IMR-90 (cell line): ENCODE measurements around the gene MTA1. TPM values are rescaled to one million over a fixed set of nuclear protein-coding genes. Genes with fewer than 3 reads are reported as not detected.

Experiments
- ATAC-seq: fragments of 200-7000 bp; cut with Tn5 transposase; 2 replicates; pipeline ENCODE4 v1.9.1; 2020; ENCODE audit warnings: low read depth, mild to moderate bottlenecking, moderate library complexity
- BruUV-seq: library from RNA; stranded (reverse); fragments of 400-500 nt; replicated peaks from 2 replicates; lab custom pipeline; 2021; lab: Mats Ljungman, UMichigan
- CTCF ChIA-PET: fragments of 300-600 bp; formaldehyde crosslinking; extraction: SDS; loops from one replicate; lab custom pipeline; 2021; ENCODE audit warnings: antibody characterized with exemption; lab: Yijun Ruan, JAX
- POLR2A ChIA-PET: fragments of 300-600 bp; sonication (Branson Sonifier 250); formaldehyde crosslinking; loops from one replicate; lab custom pipeline; 2022; ENCODE audit warnings: antibody characterized with exemption; ENCODE audit not compliant: unreplicated experiment; lab: Charles Lee
- DNase-seq: peaks from one replicate; pipeline ENCODE4 v3.0.0; 2013
- H2AFZ ChIP-seq: replicated peaks from 2 replicates; pipeline ENCODE3; 2013; ENCODE audit warnings: low read length, mild to moderate bottlenecking; ENCODE audit not compliant: poor library complexity
- H2AK5ac ChIP-seq: 2 replicates; pipeline ENCODE4 v1.6.1; 2013; ENCODE audit warnings: low read depth, low read length, inconsistent platforms
- H2AK9ac ChIP-seq: replicated peaks from 2 replicates; pipeline ENCODE3; 2013; ENCODE audit warnings: mild to moderate bottlenecking, low read depth, low read length, moderate library complexity; ENCODE audit not compliant: poor library complexity
- H2BK120ac ChIP-seq: 2 replicates; pipeline ENCODE4 v1.6.1; 2013; ENCODE audit warnings: low read depth, low read length, inconsistent platforms
- H2BK15ac ChIP-seq: 3 replicates; pipeline ENCODE4 v1.6.1; 2013; ENCODE audit warnings: low read depth, low read length, inconsistent platforms
- H2BK20ac ChIP-seq: 2 replicates; pipeline ENCODE4 v1.6.1; 2013; ENCODE audit warnings: low read depth, mild to moderate bottlenecking, inconsistent platforms, low read length, moderate library complexity
- H2BK5ac ChIP-seq: 2 replicates; pipeline ENCODE4 v1.6.1; 2013; ENCODE audit warnings: mild to moderate bottlenecking, low read depth, low read length, inconsistent platforms; ENCODE audit not compliant: poor library complexity, severe bottlenecking
- H3K14ac ChIP-seq: replicated peaks from 2 replicates; pipeline ENCODE4 v1.6.1; 2013; ENCODE audit warnings: low read depth, low read length, inconsistent platforms
- H3K18ac ChIP-seq: 2 replicates; pipeline ENCODE4 v1.6.1; 2013; ENCODE audit warnings: low read depth, low read length, control low read depth
- H3K23ac ChIP-seq: 2 replicates; pipeline ENCODE4 v1.6.1; 2013; ENCODE audit warnings: low read depth, low read length, inconsistent platforms
- H3K27ac ChIP-seq: 2 replicates; pipeline ENCODE4 v1.5.1; 2013; ENCODE audit warnings: mild to moderate bottlenecking, control low read depth, low read length; ENCODE audit not compliant: insufficient read depth
- H3K27me3 ChIP-seq: 2 replicates; pipeline ENCODE4 v1.6.1; 2013; ENCODE audit warnings: low read length; ENCODE audit not compliant: control insufficient read depth, insufficient read depth
- H3K36me3 ChIP-seq: 2 replicates; pipeline ENCODE4 v1.6.1; 2013; ENCODE audit warnings: low read length, mixed read lengths; ENCODE audit not compliant: control insufficient read depth, insufficient read depth
- H3K4ac ChIP-seq: 2 replicates; pipeline ENCODE4 v1.6.1; 2013; ENCODE audit warnings: low read depth, low read length, inconsistent platforms
- H3K4me1 ChIP-seq: 2 replicates; pipeline ENCODE4 v1.6.1; 2013; ENCODE audit warnings: low read length, mixed read lengths; ENCODE audit not compliant: control insufficient read depth, insufficient read depth
- H3K4me2 ChIP-seq: 2 replicates; pipeline ENCODE4 v1.6.1; 2013; ENCODE audit warnings: low read depth, mild to moderate bottlenecking, control low read depth, low read length, moderate library complexity
- H3K4me3 ChIP-seq: 2 replicates; pipeline ENCODE4 v1.5.1; 2013; ENCODE audit warnings: low read depth, mild to moderate bottlenecking, control low read depth, low read length, moderate library complexity; ENCODE audit not compliant: insufficient read depth
- H3K56ac ChIP-seq: 2 replicates; pipeline ENCODE4 v1.6.1; 2013; ENCODE audit warnings: low read length, inconsistent platforms; ENCODE audit not compliant: insufficient read depth; ENCODE audit errors: extremely low read depth
- H3K79me1 ChIP-seq, 2 experiments: 2 replicates each; pipeline ENCODE4 v1.6.1; 2013; ENCODE audit warnings: low read length in 2 of 2, inconsistent platforms in 1 of 2, low read depth in 1 of 2
- H3K9ac ChIP-seq: 2 replicates; pipeline ENCODE4 v1.6.1; 2013; ENCODE audit warnings: low read depth, low read length, control low read depth
- H3K9me1 ChIP-seq: 2 replicates; pipeline ENCODE4 v1.6.1; 2013; ENCODE audit warnings: low read length, inconsistent platforms; ENCODE audit not compliant: insufficient read depth
- H3K9me3 ChIP-seq: 2 replicates; pipeline ENCODE4 v1.6.1; 2013; ENCODE audit warnings: low read length; ENCODE audit not compliant: control insufficient read depth, insufficient read depth
- H4K20me1 ChIP-seq: 2 replicates; pipeline ENCODE4 v1.6.1; 2013; ENCODE audit warnings: low read length, inconsistent platforms; ENCODE audit not compliant: insufficient read depth
- H4K5ac ChIP-seq: 2 replicates; pipeline ENCODE4 v1.6.1; 2013; ENCODE audit warnings: mild to moderate bottlenecking, low read depth, low read length, control low read depth
- H4K8ac ChIP-seq, 2 experiments: 2 replicates each; pipeline ENCODE4 v1.6.1; 2013; ENCODE audit warnings: low read depth in 2 of 2, low read length in 2 of 2, control low read depth in 1 of 2, inconsistent platforms in 1 of 2
- H4K91ac ChIP-seq: 2 replicates; pipeline ENCODE4 v1.6.1; 2013; ENCODE audit warnings: low read depth, low read length, inconsistent platforms; ENCODE audit not compliant: insufficient read depth
- CHD1 ChIP-seq: IDR thresholded peaks from 2 replicates; pipeline ENCODE4 v1.6.1; 2012; ENCODE audit warnings: low read depth, low read length, improper control_type of control experiment
- MAFK ChIP-seq: IDR thresholded peaks from 2 replicates; pipeline ENCODE4 v1.6.1; 2012; ENCODE audit warnings: low read depth, low read length, improper control_type of control experiment
- SMC3 ChIP-seq: fragments of 150-350 bp; IDR thresholded peaks from 2 replicates; pipeline ENCODE4 v1.6.1; 2016; ENCODE audit warnings: low read depth, mild to moderate bottlenecking, antibody characterized with exemption, low read length, moderate library complexity
- USF2 ChIP-seq: fragments of 150-350 bp; IDR thresholded peaks from 2 replicates; pipeline ENCODE4 v1.6.1; 2017; ENCODE audit warnings: mild to moderate bottlenecking, antibody characterized with exemption, low read length, low read depth
- WGBS, 2 experiments: methylation state at CpG; one replicate each; pipeline versions ENCODE4 v1.1.5 to v1.1.7; 2013; ENCODE audit warnings: missing lambda C conversion rate in 2 of 2; ENCODE audit not compliant: insufficient read length in 1 of 2; ENCODE audit errors: extremely low coverage in 2 of 2; 5-methylcytosine and 5-hydroxymethylcytosine counted together
- dilution Hi-C: fragments of 300-500 bp; cut with HindIII; formaldehyde crosslinking; loops from one replicate; pipeline ENCODE4 v1.14.3; 2018; ENCODE audit warnings: low sequenced_read_pairs; ENCODE audit not compliant: unreplicated experiment
- in situ Hi-C: fragments of 300-500 bp; cut with MboI; formaldehyde crosslinking; loops from 3 replicates; pipeline ENCODE4 v1.14.3; 2019; ENCODE audit warnings: low sequenced_read_pairs, inconsistent platforms, mixed read lengths
- intact Hi-C: fragments of 100-400 bp; cut with micrococcal nuclease; formaldehyde crosslinking; loops from 2 replicates; pipeline ENCODE4 v1.10.0; 2022
- polyA plus RNA-seq, 3 experiments: library from polyadenylated mRNA; depleted of rRNA; stranded (reverse); fragments of >200 nt; gene quantifications; 2 replicates each; pipeline ENCODE4 v1.2.3, GENCODE V29; 2012; ENCODE audit warnings: low replicate concordance in 1 of 3
- total RNA-seq: library from RNA; depleted of rRNA; stranded (reverse); fragments of >200 nt; gene quantifications from 2 replicates; pipeline ENCODE4 v1.2.3, GENCODE V29; 2012

The MTA1 gene
- total and polyA plus RNA-seq, 2 of the 4 experiments (the other 2 are of a cell fraction), result 21.5 to 61.6 TPM

GRCh38 chr14:105400016-105400415 is 19.6 kb upstream of the MTA1 start:
- no peaks in the 10 kb centered on the region for H3K9me1 ChIP-seq
- peaks cover 9% of the 10 kb centered on the region for H3K9me3 ChIP-seq
- TF ChIP-seq MAFK (no peak), USF2 (no peak), SMC3 (no peak), CHD1 (no peak)
- no peak overlapping the region for H2AK9ac ChIP-seq
- no peak overlapping the region for H3K4ac ChIP-seq
- H4K20me1 ChIP-seq, result no peaks in the 10 kb centered on the region
- intact Hi-C loops (no loop called here), in situ Hi-C loops (no loop called here), dilution Hi-C loops (no loop called here)
- no peak for DNase-seq
- H3K4me3 ChIP-seq, result no peak overlapping the region
- H2AK5ac ChIP-seq, result no peak overlapping the region
- no peak for ATAC-seq
- no peak overlapping the region for H3K14ac ChIP-seq
- CTCF ChIA-PET, result no interaction called here
- 99% methylated on average over 7 of the region's 9 CpGs; no CpG with 5 or more reads in 1 of the 2 experiments for WGBS, 2 experiments
- H3K79me1 ChIP-seq, result peaks cover 22 to 30% of the 10 kb centered on the region in 2 experiments
- H3K27ac ChIP-seq, result no peak overlapping the region
- POLR2A ChIA-PET, result no interaction called here
- no peak overlapping the region for H4K91ac ChIP-seq
- peaks cover 12% of the 10 kb centered on the region for H3K36me3 ChIP-seq
- peaks cover 5% of the 10 kb centered on the region; the same call in 1 of the 2 replicates for H3K4me1 ChIP-seq
- H2BK15ac ChIP-seq, result no peak overlapping the region
- H3K4me2 ChIP-seq, result no peak overlapping the region
- no peak overlapping the region for H4K8ac ChIP-seq
- H3K56ac ChIP-seq, result no peak overlapping the region
- H2BK5ac ChIP-seq, result no peak overlapping the region
- H3K18ac ChIP-seq, result no peak overlapping the region
- no TSS peak for BruUV-seq
- H2AFZ ChIP-seq, result no peak overlapping the region
- no peak overlapping the region for H2BK20ac ChIP-seq
- H3K23ac ChIP-seq, result no peak overlapping the region
- H2BK120ac ChIP-seq, result no peak overlapping the region
- H4K5ac ChIP-seq, result no peak overlapping the region
- no peak overlapping the region for H3K9ac ChIP-seq
- H3K27me3 ChIP-seq, result no peaks in the 10 kb centered on the region
